Fibroblast of lung (primary cell): Measurements from ENCODE around the gene USO1. TPM values are rescaled to one million over a fixed set of nuclear protein-coding genes. Genes with fewer than 3 reads are reported as not detected.

Experiments used
- DNase-seq, 2 donors: peaks; one replicate each; pipeline versions ENCODE4 v3.0.0 to v3.0.0-alpha.2; 2010; ENCODE audit warnings: low read depth in 2 of 2
- H2AFZ ChIP-seq: 2 replicates; pipeline ENCODE4 v1.5.1; 2012; ENCODE audit warnings: low read length, control low read depth, inconsistent platforms
- H3K27ac ChIP-seq: 2 replicates; pipeline ENCODE4 v1.5.1; 2011; ENCODE audit warnings: low read length, control low read depth; ENCODE audit not compliant: insufficient read depth
- H3K27me3 ChIP-seq: 2 replicates; pipeline ENCODE4 v1.5.1; 2011; ENCODE audit warnings: mild to moderate bottlenecking, low read length; ENCODE audit not compliant: control insufficient read depth, insufficient read depth
- H3K36me3 ChIP-seq: 2 replicates; pipeline ENCODE4 v1.5.1; 2011; ENCODE audit warnings: low read length; ENCODE audit not compliant: control insufficient read depth, insufficient read depth
- H3K4me1 ChIP-seq: 2 replicates; pipeline ENCODE4 v1.5.1; 2011; ENCODE audit warnings: low read length; ENCODE audit not compliant: control insufficient read depth, insufficient read depth; ENCODE audit errors: extremely low read depth
- H3K4me2 ChIP-seq: 2 replicates; pipeline ENCODE4 v1.5.1; 2011; ENCODE audit warnings: low read length, control low read depth; ENCODE audit not compliant: insufficient read depth; ENCODE audit errors: extremely low read depth
- H3K4me3 ChIP-seq, 4 experiments: fragments of 200-600 bp in 1 of 4; sonication (generic) in 1 of 4; replicated peaks in 1 of 4; 2 replicates each; pipeline ENCODE4 v1.5.1; 2011 to 2016; ENCODE audit warnings: low read length in 4 of 4, low read depth in 3 of 4, mild to moderate bottlenecking in 3 of 4, control low read depth in 2 of 4, inconsistent platforms in 1 of 4, mixed read lengths in 1 of 4; ENCODE audit not compliant: insufficient read depth in 1 of 4; ENCODE audit errors: control extremely low read depth in 1 of 4
- H3K79me2 ChIP-seq: 2 replicates; pipeline ENCODE4 v1.5.1; 2012; ENCODE audit warnings: mild to moderate bottlenecking, low read length, inconsistent platforms; ENCODE audit not compliant: control insufficient read depth, insufficient read depth
- H3K9ac ChIP-seq: 2 replicates; pipeline ENCODE4 v1.5.1; 2011; ENCODE audit warnings: mild to moderate bottlenecking, low read length, control low read depth; ENCODE audit not compliant: insufficient read depth
- H3K9me3 ChIP-seq: 2 replicates; pipeline ENCODE4 v1.5.1; 2012; ENCODE audit warnings: low read depth, low read length; ENCODE audit not compliant: control insufficient read depth, insufficient read depth
- H4K20me1 ChIP-seq: 2 replicates; pipeline ENCODE4 v1.5.1; 2011; ENCODE audit warnings: low read length; ENCODE audit not compliant: control insufficient read depth, insufficient read depth; ENCODE audit errors: extremely low read depth
- EZH2 ChIP-seq: IDR thresholded peaks from 2 replicates; pipeline ENCODE4 v1.5.1; 2012; ENCODE audit warnings: low read length, control low read depth, mild to moderate bottlenecking; ENCODE audit errors: missing control alignments
- polyA plus RNA-seq, 2 donors: library from polyadenylated mRNA; depleted of rRNA in 1 of 2; stranded (reverse) in 1 of 2; unstranded in 1 of 2; fragments of >200 nt; gene quantifications; 2 replicates each; pipeline ENCODE4 v1.2.1, GENCODE V29; 2011 to 2012; ENCODE audit warnings: missing spikeins in 1 of 2
- total RNA-seq: library from RNA; depleted of rRNA; stranded (reverse); fragments of >200 nt; gene quantifications from 2 replicates; pipeline ENCODE4 v1.2.1, GENCODE V29; 2014
- TF ChIP-seq, protein P1 (sequence below), 2 donors: IDR thresholded peaks in 1 of 2; conservative IDR thresholded peaks in 1 of 2; 1 replicate in 1 of 2; 2 replicates in 1 of 2; pipeline ENCODE4 v1.5.1; 2011 to 2012; ENCODE audit warnings: low read length in 2 of 2, control low read depth in 1 of 2, inconsistent platforms in 1 of 2, low read depth in 1 of 2, mild to moderate bottlenecking in 1 of 2

Gene USO1
- total and polyA plus RNA-seq, 2 donors (not counting 1 experiment from before 2014, with no cell fraction given), result 123 to 130 TPM

DNA sequence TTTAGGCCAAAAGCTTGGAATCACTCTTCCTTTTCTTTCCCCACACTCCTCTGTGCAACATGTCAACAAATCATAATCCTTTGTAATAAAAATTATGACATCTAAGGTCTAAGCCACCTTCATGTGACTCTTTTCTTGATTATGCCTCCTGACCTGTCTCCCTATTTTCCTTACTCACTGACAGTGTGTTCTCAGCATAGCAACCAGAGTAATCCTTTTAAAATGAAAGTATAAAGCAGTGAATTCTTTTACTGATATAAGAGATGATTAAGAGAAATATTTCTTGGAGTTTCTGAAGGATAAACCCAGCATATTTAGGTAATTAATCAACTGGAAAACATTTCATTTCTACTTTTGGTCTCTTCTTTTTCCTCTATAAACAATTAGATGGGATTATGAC lies 44.7 kb downstream of the USO1 start:
- Histone ChIP-seq H3K4me2 (peak overlapping the region; percentile 40), H3K27me3 (no peaks in the 10 kb centered on the region), H4K20me1 (peaks cover 2% of the 10 kb centered on the region), H3K4me3 (no peak overlapping the region), H2AFZ (no peak overlapping the region), H3K4me1 (peaks cover 4% of the 10 kb centered on the region), H3K36me3 (peaks cover under 1% of the 10 kb centered on the region), H3K9ac (no peak overlapping the region), H3K79me2 (peaks cover 2% of the 10 kb centered on the region), H3K27ac (peak overlapping the region; percentile 31), H3K9me3 (no peaks in the 10 kb centered on the region)
- peak in 1 of 2 donors; percentile 44 for DNase-seq
- no peak for TF ChIP-seq EZH2
- TF ChIP-seq, protein P1, sequence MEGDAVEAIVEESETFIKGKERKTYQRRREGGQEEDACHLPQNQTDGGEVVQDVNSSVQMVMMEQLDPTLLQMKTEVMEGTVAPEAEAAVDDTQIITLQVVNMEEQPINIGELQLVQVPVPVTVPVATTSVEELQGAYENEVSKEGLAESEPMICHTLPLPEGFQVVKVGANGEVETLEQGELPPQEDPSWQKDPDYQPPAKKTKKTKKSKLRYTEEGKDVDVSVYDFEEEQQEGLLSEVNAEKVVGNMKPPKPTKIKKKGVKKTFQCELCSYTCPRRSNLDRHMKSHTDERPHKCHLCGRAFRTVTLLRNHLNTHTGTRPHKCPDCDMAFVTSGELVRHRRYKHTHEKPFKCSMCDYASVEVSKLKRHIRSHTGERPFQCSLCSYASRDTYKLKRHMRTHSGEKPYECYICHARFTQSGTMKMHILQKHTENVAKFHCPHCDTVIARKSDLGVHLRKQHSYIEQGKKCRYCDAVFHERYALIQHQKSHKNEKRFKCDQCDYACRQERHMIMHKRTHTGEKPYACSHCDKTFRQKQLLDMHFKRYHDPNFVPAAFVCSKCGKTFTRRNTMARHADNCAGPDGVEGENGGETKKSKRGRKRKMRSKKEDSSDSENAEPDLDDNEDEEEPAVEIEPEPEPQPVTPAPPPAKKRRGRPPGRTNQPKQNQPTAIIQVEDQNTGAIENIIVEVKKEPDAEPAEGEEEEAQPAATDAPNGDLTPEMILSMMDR (conservative IDR thresholded peaks at IDR 0.05 in 1 of 2, IDR thresholded peaks at IDR 0.05 in 1 of 2; ENCODE audit: low read depth in 1 of 2, low read length in 2 of 2), result no peak

GRCh38 chr4:75771607-75772006 lies 47.2 kb downstream of the USO1 start:
- H3K36me3 ChIP-seq, result peaks cover 12% of the 10 kb centered on the region
- no peak overlapping the region for H3K4me3 ChIP-seq
- H3K4me1 ChIP-seq, result peaks cover 4% of the 10 kb centered on the region
- H4K20me1 ChIP-seq, result peaks cover 2% of the 10 kb centered on the region
- H3K27ac ChIP-seq, result no peak overlapping the region
- H3K9ac ChIP-seq, result no peak overlapping the region
- no peaks in the 10 kb centered on the region for H3K9me3 ChIP-seq
- no peak overlapping the region for H2AFZ ChIP-seq
- no peak overlapping the region for H3K4me2 ChIP-seq
- no peak for TF ChIP-seq EZH2
- TF ChIP-seq, protein P1 (conservative IDR thresholded peaks at IDR 0.05 in 1 of 2, IDR thresholded peaks at IDR 0.05 in 1 of 2; ENCODE audit: low read depth in 1 of 2, low read length in 2 of 2), result no peak
- DNase-seq, result no peak
- H3K79me2 ChIP-seq, result no peaks in the 10 kb centered on the region
- H3K27me3 ChIP-seq, result no peaks in the 10 kb centered on the region

GRCh38 chr4:75777589-75777988 lies 53.2 kb downstream of the USO1 start:
- no peaks in the 10 kb centered on the region for H3K4me1 ChIP-seq
- H3K4me2 ChIP-seq, result no peak overlapping the region
- H4K20me1 ChIP-seq, result no peaks in the 10 kb centered on the region
- H3K27me3 ChIP-seq, result no peaks in the 10 kb centered on the region
- no peak overlapping the region for H2AFZ ChIP-seq
- TF ChIP-seq EZH2, result no peak
- TF ChIP-seq, protein P1 (conservative IDR thresholded peaks at IDR 0.05 in 1 of 2, IDR thresholded peaks at IDR 0.05 in 1 of 2; ENCODE audit: low read depth in 1 of 2, low read length in 2 of 2), result no peak
- H3K9me3 ChIP-seq, result no peaks in the 10 kb centered on the region
- H3K36me3 ChIP-seq, result peaks cover 21% of the 10 kb centered on the region
- no peak for DNase-seq
- no peak overlapping the region for H3K9ac ChIP-seq
- no peaks in the 10 kb centered on the region for H3K79me2 ChIP-seq
- H3K27ac ChIP-seq, result no peak overlapping the region
- H3K4me3 ChIP-seq, result no peak overlapping the region
